Smooth muscle cell of bladder (primary cell): Measurements from ENCODE around the gene PNISR. TPM values are rescaled to one million over a fixed set of nuclear protein-coding genes. Genes with fewer than 3 reads are reported as not detected.

ENCODE experiments used
- total RNA-seq: library from RNA; depleted of rRNA; stranded (reverse); fragments of >200 nt; gene quantifications from 2 replicates; pipeline ENCODE4 v1.2.3, GENCODE V29; 2014

Gene PNISR
- 54.6 and 57.9 TPM in 2 replicates for total RNA-seq

GRCh38 chr6:99424761-99425646 is at the start of gene PNISR:
Gene PNISR, minus strand, starts transcription at chr6:99425308. Its CDS starts 10,649 bp downstream, at chr6:99414659.

GRCh38 chr6:99393698-99394531 is 31.2 kb downstream of the PNISR start, which contains the start of gene COQ3:
Gene COQ3, minus strand, starts transcription at chr6:99394195. Its CDS starts 16 bp downstream, at chr6:99394179.

GRCh38 chr6:99349171-99350141 is 75.7 kb downstream of the PNISR start, which contains the start of gene FAXC:
Gene FAXC, minus strand, starts transcription at chr6:99349674. Its CDS starts 302 bp downstream, at chr6:99349372.

Other genes starting within 250 kb of the PNISR start
- 0.28 and 0.55 TPM in 2 replicates for gene FAXC, start 75.6 kb downstream of the PNISR start, total RNA-seq
- gene COQ3, start 31.1 kb downstream of the PNISR start, total RNA-seq: 3.0 and 4.4 TPM in 2 replicates
- gene USP45, start 90.1 kb upstream of the PNISR start, total RNA-seq: 15.9 and 19.6 TPM in 2 replicates
- 55.8 and 67.0 TPM in 2 replicates for gene CCNC, start 143.4 kb upstream of the PNISR start, total RNA-seq
- not detected in 2 replicates for gene PRDM13, start 181.5 kb upstream of the PNISR start, total RNA-seq